Sigmoid colon (tissue), 4 donors: ENCODE results near the gene DDX60.

Experiments
- CTCF ChIP-seq, 4 experiments: fragments of 450-650 bp in 3 of 4; fragments of 200-600 bp in 1 of 4; IDR thresholded peaks; one replicate each; pipeline ENCODE4 v1.5.1; 2016 to 2019; ENCODE audit warnings: antibody characterized with exemption in 4 of 4, mild to moderate bottlenecking in 3 of 4, moderate library complexity in 2 of 4
- POLR2AphosphoS5 ChIP-seq, 4 donors: sonication (generic); formaldehyde crosslinking; IDR thresholded peaks; one replicate each; pipeline ENCODE4 v1.6.1; 2017; ENCODE audit warnings: antibody characterized with exemption in 4 of 4

GRCh38 chr4:168220893-168221292 lies 97.7 kb downstream of the DDX60 start:
- TF ChIP-seq CTCF (IDR thresholded peaks at IDR 0.05): no peak
- no peak for TF ChIP-seq POLR2AphosphoS5 (IDR thresholded peaks at IDR 0.05)
